ENCODE results near the gene DCPS.
"Not testable (repeated sequence)": the region's sequence is repeated elsewhere in the genome, so short reads cannot be mapped to it uniquely, and the experiment has no call there.

DCPS gene

DNA sequence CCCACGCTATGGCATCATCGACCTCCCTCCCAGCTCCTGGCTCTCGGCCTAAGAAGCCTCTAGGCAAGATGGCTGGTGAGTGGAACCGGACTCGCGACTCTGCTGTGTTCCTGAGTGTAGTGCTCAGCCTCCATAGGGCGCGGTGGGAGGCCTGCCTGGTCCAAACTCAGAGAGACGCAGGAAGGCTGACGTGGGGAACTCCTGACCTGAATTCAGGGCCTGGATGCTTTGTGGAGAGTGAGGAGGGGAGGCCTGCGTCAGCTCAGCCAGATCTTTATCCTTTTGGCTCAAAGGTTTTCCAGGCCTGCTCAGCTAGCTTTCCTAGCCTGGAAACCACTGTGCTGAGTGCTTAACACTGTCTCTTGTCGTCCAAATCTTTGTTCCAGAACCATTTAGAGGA is 13.0 kb upstream of the DCPS start:
- no peak for DNase-seq

GRCh38 chr11:126293726-126294125 is 10.1 kb upstream of the DCPS start:
- no peak for DNase-seq

GRCh38 chr11:126297004-126297403 is 6.9 kb upstream of the DCPS start:
- DNase-seq, result no peak

GRCh38 chr11:126304457-126305075 is 706 bp downstream of the DCPS start:
- DNase-seq, result no peak

- no peak for DNase-seq
Measured at GRCh38 chr11:126305699-126306098, 1.8 kb downstream of the DCPS start.

GRCh38 chr11:126307706-126308105 is 3.8 kb downstream of the DCPS start:
- DNase-seq, result no peak

GRCh38 chr11:126308271-126308671 is 4.4 kb downstream of the DCPS start:
- no peak for DNase-seq

DNA sequence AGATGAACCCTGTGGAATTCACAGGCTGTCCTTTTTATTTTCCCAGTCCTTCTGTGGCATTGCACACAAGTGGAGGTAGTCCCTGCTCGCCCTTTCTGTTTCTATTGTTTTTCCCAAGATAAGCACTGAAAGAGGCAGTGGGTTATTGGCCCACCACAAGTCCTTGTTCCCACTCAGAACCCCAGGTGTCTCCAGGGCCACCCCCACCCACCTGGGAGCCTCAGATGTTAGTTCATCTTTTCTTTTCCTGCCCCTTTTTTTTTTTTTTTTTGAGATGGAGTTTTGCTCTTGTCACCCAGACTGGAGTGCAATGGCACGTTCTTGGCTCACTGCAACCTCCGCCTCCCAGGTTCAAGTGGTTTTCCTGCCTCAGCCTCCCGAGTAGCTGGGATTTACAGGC is 4.9 kb downstream of the DCPS start:
- DNase-seq, result not testable (repeated sequence)

- no peak for DNase-seq
Measured at GRCh38 chr11:126310200-126310991, 6.5 kb downstream of the DCPS start.

GRCh38 chr11:126310992-126311310 is 7.1 kb downstream of the DCPS start:
- DNase-seq, result no peak

- DNase-seq, result no peak
Measured at GRCh38 chr11:126311401-126312291, 7.8 kb downstream of the DCPS start.

GRCh38 chr11:126312961-126313360 is 9.1 kb downstream of the DCPS start:
- DNase-seq, result no peak

GRCh38 chr11:126313826-126314225 is 10.0 kb downstream of the DCPS start:
- no peak for DNase-seq

- no peak for DNase-seq
Measured at GRCh38 chr11:126317432-126317755, 13.5 kb downstream of the DCPS start.

DNA sequence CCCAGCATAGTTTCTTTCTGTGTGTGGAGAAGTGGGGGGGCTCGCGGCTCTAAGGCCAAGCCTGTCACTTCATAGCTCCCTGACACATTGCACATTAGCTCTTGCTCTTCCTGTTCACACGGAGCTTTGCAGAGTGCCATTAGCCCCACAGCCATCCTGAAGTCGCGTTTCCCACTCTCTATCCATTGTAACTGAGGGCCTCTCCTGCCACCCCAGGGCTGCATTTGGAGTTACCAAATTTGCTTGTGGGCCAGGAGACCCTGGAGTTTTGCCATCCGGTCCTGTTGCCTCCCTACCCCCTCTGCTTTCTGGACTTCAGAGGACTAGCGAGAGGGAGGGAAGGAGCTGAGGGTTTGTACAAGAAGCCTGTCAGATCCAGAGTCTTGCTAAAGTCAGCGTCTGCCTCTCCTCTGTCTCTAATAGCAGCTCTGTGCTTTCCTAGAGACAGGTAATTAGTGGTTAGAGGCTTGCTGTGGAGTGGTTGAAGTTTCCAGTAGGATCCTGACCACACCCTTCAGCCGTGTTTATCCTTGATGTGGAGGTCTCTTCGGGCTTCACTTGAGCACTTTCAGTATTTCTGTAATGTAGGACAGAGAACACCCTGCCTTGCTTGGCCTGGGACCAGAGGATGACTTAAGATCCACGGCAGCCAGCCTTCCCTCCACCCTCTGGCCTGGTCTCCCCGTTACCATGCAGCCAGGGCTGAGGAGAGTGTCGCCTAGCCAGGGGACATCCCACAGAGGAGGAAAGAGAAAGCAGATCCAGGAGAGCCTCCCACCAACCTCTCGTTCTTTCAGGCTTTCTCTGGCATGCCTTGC is 14.1 kb downstream of the DCPS start:
- no peak for DNase-seq

DNA sequence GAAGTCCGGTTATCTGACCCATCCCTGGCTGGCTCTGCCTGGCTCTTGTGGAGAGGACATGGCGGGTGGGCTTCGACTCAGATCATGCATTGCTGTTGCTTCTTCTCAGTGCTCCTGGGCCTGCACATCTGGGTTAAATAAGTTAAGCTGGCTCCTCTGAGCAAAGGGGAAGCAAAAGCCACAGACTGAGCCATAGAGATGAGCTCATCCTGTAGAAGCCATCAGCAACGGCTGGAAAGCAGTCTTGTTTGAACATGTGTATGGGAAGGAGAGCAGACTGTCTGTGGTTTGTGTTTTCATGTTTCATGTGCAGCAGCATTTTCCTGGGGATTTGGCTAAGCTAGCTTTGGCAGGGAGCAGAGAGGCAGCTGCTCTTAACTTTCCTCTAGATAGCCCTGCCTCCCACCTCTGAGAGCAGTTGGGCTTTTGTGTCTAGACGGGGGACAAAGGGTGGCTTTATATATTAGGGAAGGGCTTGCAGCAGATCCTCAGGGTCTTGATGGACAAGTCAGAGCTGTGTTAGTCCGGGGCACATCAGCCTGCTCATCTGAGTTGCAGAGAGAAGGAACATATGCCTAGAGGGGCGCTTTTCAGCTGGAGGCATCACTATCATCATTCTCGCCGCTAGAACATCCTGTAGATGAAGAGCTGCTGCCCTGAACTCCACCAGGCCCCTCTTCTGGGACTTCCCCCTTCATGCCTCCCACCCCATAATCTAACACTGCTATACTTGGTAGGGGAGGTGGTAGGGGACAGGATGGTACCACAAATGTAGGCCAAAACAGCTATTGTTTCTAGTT is 14.9 kb downstream of the DCPS start:
- peak; percentile 83 for DNase-seq

GRCh38 chr11:126319374-126319740 is 15.5 kb downstream of the DCPS start:
- DNase-seq, result no peak

DNA sequence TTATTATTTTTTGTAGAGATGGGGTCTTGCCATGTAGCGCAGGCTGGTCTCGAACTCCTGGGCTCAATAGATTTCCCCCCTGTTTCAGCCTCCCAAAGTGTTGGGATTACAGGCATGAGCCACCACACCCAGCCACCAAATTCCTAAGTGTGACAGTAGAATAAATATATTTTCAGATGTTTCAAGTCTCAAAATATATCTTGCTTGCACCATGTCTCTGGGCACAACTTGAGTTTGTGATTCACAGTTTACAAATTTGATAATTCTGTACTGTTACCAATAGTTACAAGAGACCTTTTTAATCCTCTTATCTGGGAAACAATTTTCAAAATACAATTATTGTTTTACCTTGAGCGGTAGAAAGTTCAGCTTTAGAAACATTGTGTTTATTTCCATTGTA is 19.1 kb downstream of the DCPS start:
- DNase-seq, result no peak

DNA sequence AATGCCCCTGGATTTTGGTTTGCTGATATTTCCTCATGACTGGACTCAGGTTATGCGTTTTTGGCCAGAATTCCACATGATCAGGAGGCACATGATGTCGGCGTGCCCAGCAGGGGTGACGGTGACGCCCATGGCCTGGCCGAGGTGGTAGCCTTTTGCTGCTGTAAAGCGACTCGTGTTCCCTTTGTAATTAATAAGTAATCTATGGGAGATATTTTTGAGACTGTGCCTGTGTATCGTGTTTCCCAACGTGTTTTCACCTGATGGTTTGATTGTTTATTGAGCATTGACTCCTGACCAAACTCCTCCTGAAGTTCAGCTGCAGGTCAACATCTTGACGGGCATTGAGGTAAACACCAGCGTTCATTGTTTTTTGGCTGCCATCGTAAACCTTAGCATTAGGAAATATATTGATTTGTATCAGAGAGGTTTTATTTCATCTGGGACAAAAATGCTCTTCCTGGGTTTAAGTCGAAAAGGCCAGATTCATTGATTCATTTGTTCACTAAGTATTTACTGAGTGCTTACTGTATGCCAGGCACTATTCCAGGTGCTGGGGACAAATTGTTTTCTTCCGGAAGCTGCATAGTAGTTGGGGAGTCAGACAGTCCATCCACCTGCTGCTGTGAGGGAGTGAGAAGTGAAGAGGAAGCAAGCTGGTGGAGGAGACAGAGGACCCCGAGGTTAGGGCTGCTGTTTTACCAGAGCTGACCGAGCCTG is 23.6 kb downstream of the DCPS start:
- no peak for DNase-seq

DNA sequence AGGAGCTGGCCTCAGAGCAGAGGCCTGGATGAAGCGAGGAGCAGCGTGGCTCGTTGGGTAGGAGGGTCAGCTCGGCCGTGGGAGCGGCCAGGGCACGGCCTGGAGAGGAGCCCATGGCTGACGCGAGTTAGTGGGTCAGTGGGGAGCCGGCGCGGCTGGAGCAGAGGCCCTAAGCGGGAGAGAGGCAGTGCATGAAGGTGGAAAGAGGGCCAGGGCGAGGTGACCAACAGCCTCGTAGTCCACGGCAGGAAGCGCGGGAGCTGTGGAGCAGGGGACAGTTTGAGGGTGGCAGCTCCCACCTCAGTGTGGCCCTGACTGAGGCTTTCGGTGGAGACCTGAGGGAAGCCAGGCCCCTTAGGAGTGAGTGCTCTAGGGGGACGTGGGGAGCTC is 24.1 kb downstream of the DCPS start:
- DNase-seq, result no peak

- no peak for DNase-seq
Measured at GRCh38 chr11:126328444-126328843, 24.6 kb downstream of the DCPS start.

Measured in NCI-H1694 treated with DMSO at 0.1 percent for 48 hours (cell line).